Activated T-cell treated with anti-CD3 and anti-CD28 coated beads, Interleukin-2, amount 50 U/mL, for 4 hours (primary cell): ENCODE measurements around the gene HOXB2. TPM values are rescaled to one million over a fixed set of nuclear protein-coding genes. Genes with fewer than 3 reads are reported as not detected.
A peak's percentile ranks its signal among the peaks of the same experiment; 100 is the strongest.

Experiments used
- ATAC-seq, 2 donors: fragments of 200-7000 bp; cut with Tn5 transposase; one replicate each; pipeline ENCODE4 v1.10.0; 2021
- DNase-seq: peaks from one replicate; pipeline ENCODE4 v3.0.0-alpha.2; 2020
- H3K27me3 Mint-ChIP-seq: one replicate; pipeline ENCODE4 v1.8.0; 2021; ENCODE audit warnings: low read depth, mixed read lengths
- H3K36me3 Mint-ChIP-seq: one replicate; pipeline ENCODE4 v1.8.0; 2022; ENCODE audit warnings: mixed read lengths; ENCODE audit not compliant: insufficient read depth
- H3K4me1 Mint-ChIP-seq: one replicate; pipeline ENCODE4 v1.8.0; 2021; ENCODE audit warnings: low read depth, mixed read lengths
- H3K4me3 Mint-ChIP-seq: one replicate; pipeline ENCODE4 v1.8.0; 2021; ENCODE audit warnings: mild to moderate bottlenecking, moderate library complexity, mixed read lengths
- H3K9me3 Mint-ChIP-seq: one replicate; pipeline ENCODE4 v1.8.0; 2021; ENCODE audit warnings: mixed read lengths
- total RNA-seq, 3 donors: library from RNA; stranded (reverse); gene quantifications; one replicate each; pipeline ENCODE4 v1.2.1, GENCODE V29; 2021

Gene HOXB2
- total RNA-seq, 3 donors from 2014 or later, result 12.9 to 21.3 (median 12.9) TPM

DNA sequence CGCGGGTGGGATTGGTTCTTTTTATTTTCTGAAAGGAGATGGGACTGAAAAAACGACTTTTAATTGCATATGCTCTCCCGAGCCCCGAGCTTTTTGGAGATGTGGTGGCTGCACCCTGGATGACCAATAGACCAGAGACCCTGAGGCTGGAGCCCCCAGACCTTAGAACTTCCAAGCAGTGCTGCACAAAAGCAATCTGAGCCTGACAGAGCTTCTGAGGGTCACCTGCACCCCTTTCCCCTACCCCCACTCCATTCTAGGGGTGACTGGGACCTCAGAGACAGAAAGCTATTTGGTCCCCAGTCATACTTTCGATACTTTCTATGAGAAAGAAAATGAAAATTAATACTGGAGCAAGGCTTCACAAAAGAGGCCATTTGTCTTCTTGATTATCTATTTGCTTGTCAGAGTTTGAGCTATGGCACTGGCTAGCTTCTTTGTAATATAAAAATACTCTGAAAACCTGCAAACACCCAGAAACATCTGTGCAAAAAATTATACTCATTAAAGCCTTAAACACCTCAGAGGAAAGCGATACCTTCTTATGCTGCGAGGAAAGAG, 29.7 kb upstream of the HOXB2 start:
- H3K36me3 Mint-ChIP-seq, result no peaks in the 10 kb centered on the region
- no peak for ATAC-seq
- H3K4me3 Mint-ChIP-seq, result no peak overlapping the region
- H3K9me3 Mint-ChIP-seq, result no peaks in the 10 kb centered on the region
- peaks cover 17% of the 10 kb centered on the region for H3K27me3 Mint-ChIP-seq
- peaks cover 28% of the 10 kb centered on the region for H3K4me1 Mint-ChIP-seq
- no peak for DNase-seq

DNA sequence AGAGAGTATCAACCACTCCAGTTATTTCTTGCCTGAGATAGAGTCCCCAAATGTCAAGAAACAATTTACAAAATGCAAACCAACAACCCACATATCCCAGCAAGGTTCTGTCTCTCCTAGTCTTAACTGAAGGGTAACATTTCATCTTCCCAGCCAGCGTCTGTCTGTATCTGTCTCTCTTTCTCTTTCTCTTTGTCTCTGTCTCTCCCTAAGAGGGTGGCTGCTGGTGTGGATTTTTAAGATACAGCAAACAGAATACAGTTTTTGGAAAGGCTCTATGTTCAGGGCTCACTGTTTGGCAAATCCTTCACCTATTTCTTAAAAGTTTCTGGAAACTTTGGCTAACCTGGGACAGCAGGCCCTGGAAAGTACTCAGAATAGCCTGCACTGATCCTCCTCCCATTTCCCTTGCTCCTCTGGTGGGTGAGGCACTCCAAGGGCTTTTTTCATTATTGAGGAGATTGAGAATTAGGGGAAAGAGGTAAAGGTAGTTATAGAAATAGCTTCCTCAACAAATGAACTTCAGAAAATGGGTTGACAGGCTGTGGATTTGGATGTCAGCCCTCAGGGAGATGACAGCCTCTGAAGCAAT, 27.0 kb upstream of the HOXB2 start:
- Mint-ChIP-seq H3K4me3 (no peak overlapping the region), H3K4me1 (peaks cover 14% of the 10 kb centered on the region), H3K36me3 (no peaks in the 10 kb centered on the region), H3K27me3 (peaks cover 10% of the 10 kb centered on the region), H3K9me3 (no peaks in the 10 kb centered on the region)
- no peak for DNase-seq
- no peak for ATAC-seq

DNA sequence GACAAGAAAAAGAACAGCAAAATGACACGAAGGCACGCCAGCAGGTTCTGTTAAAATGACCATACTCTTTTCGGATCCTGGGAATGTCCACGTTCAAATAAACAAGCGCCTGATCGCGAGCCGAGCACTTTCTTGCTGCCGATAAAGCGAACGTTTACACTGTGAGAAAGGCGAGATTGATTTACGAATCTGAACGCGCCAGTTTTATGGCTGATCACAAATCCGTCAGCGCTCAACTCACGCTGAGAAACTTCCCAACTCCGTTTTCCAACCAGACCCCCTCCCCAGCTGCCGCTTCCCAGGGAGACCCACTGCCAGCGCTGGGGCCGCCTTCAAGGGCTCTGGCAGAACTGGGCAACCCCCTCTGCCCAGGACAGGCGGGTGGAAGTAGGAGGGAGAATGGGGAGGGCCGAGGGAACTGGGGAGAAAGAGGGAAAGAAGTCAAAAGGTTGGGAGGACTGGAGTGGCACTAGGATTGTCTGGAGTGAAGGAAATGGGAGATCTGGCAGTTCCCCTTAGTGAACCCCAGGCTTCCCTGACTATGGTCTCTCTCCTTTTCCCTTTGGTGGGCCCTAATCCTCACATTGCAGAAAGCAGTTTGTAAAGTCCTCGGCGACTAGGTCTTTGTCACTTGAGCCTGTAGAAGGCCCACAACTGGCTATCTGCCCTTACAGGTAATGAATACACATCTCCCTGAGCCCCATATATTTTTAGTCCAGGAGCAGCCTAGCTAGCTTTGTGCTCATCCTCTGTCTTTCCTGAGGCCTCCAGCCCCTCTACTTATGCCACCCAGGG, 26.3 kb upstream of the HOXB2 start:
- ATAC-seq (no peak), DNase-seq (no peak)
- H3K36me3 Mint-ChIP-seq, result no peaks in the 10 kb centered on the region
- no peaks in the 10 kb centered on the region for H3K9me3 Mint-ChIP-seq
- peaks cover 10% of the 10 kb centered on the region for H3K27me3 Mint-ChIP-seq
- peaks cover 11% of the 10 kb centered on the region for H3K4me1 Mint-ChIP-seq
- H3K4me3 Mint-ChIP-seq, result no peak overlapping the region

DNA sequence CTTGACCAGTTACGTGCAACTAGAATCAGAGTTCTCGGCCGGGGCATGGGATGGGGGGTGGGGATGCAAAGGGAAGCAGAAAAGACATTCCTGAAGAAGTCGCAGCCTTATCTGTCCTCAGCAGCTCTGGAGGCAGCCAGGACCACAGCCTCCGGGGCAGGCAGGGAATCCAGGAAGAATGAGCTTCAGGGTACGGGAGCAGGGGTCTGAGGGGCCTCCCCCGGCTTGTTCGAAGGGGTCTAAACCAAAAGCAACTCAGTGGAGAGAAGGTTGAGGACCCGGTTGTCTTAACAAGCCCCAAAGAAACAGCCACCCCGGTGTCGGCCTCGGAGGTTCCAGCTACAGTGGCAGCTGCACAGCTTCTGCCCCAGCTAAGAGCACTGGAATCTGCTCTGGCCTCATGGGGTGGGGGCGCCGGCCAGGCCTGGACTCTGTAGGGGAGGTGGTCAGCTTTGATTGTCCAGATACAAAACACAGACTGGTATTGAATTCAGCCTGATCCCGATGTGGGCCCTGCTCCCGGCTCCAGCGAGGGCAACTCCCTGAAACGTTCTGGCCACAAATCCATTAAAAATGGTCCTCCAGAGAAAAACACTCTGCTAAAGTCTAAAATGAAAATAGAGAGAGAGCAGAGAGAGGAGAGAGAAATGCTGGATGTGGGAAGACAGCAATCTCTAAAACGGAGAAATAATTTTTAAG, 25.6 kb upstream of the HOXB2 start:
- ATAC-seq (no peak), DNase-seq (no peak)
- no peaks in the 10 kb centered on the region for H3K9me3 Mint-ChIP-seq
- H3K27me3 Mint-ChIP-seq, result peaks cover 10% of the 10 kb centered on the region
- H3K36me3 Mint-ChIP-seq, result no peaks in the 10 kb centered on the region
- no peak overlapping the region for H3K4me3 Mint-ChIP-seq
- peaks cover 7% of the 10 kb centered on the region for H3K4me1 Mint-ChIP-seq

DNA sequence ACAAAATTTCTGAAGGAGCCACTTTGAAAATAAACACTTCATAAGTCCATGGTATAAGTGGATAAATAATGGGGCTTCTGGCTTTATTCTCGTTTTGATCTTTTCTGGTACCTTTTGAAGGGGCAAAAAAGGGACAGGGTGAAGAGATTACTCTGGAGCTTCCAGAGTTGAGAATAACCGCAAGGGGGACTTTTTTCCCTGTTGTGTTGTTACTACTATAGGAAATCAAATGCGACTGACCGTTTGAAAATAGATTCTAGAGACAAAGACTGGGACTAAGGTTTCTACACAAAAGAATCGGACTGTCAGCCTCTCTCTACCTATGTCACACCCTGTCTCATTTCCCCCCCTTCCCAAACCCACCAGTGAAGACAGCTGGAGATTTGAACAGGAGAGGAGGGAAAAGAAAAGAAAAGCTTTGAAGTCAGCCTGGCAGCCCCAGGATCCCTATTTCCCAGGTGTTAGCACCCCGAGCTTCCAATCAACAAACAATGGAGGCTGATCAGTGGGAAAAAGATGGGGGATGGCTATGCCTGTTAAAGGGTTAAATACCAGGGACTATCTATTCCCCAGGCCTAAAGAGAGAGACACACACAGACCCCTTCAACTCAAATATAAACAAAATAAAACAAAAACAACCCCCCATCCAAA, 24.9 kb upstream of the HOXB2 start:
- no peak for DNase-seq
- Mint-ChIP-seq H3K4me1 (peaks cover 6% of the 10 kb centered on the region), H3K4me3 (no peak overlapping the region), H3K36me3 (no peaks in the 10 kb centered on the region), H3K27me3 (peaks cover 11% of the 10 kb centered on the region), H3K9me3 (no peaks in the 10 kb centered on the region)
- ATAC-seq, result no peak

DNA sequence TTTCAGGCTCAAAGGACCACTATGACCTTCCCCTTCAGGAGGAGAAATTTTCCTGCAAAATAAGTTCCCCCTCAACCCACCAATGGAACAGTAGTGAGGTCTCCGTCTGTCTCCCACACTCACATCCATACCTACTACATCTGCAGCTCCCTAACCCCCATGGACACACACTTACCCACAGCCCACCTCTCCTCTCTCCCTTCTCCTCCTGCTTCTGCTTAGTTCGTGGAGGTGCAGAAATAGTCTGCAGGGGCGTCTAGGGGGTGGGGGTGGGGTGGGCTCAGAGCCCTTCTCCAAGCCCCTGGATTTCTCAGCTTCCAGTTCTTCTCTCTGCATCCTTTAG, 24.3 kb upstream of the HOXB2 start:
- ATAC-seq (no peak), DNase-seq (no peak)
- no peaks in the 10 kb centered on the region for H3K9me3 Mint-ChIP-seq
- peaks cover 7% of the 10 kb centered on the region for H3K4me1 Mint-ChIP-seq
- no peak overlapping the region for H3K4me3 Mint-ChIP-seq
- no peaks in the 10 kb centered on the region for H3K36me3 Mint-ChIP-seq
- peaks cover 11% of the 10 kb centered on the region for H3K27me3 Mint-ChIP-seq

DNA sequence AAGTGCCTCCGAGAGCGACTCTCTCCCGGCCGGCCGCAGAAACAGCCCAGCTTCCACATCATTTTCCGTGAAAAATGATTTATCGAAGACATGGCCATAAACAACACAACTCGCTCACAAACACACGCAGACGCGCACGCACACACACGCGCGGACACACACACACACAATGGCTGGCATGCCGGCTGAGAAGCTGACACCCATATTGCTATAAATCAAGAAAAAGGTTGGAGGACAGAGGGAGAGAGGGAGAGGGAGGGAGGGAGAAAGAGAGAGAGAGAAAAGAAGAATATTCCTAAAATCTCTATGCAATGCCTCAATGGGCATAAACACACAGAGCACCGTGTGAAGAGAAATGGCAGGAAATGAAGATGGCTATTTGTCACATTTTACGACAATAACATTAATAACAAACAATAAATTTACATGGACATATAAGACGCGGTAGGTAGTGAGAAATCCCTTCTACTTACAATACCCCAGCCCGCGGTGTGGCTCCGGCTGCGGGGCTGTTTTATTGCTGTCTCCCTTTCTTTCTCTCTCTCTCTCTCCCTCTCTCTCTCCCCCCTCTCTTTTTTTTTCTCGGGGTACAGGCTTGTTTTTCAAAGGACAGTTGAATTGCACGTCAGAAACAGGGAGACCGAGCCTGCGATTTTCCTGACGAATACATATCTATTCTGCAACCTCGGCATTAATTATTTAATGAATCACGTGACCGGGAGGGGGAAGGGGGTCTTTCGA, 23.8 kb upstream of the HOXB2 start:
- ATAC-seq (no peak), DNase-seq (no peak)
- H3K4me1 Mint-ChIP-seq, result peaks cover 7% of the 10 kb centered on the region
- peaks cover 10% of the 10 kb centered on the region for H3K27me3 Mint-ChIP-seq
- peak overlapping the region; percentile 19 for H3K4me3 Mint-ChIP-seq
- H3K9me3 Mint-ChIP-seq, result no peaks in the 10 kb centered on the region
- H3K36me3 Mint-ChIP-seq, result no peaks in the 10 kb centered on the region

DNA sequence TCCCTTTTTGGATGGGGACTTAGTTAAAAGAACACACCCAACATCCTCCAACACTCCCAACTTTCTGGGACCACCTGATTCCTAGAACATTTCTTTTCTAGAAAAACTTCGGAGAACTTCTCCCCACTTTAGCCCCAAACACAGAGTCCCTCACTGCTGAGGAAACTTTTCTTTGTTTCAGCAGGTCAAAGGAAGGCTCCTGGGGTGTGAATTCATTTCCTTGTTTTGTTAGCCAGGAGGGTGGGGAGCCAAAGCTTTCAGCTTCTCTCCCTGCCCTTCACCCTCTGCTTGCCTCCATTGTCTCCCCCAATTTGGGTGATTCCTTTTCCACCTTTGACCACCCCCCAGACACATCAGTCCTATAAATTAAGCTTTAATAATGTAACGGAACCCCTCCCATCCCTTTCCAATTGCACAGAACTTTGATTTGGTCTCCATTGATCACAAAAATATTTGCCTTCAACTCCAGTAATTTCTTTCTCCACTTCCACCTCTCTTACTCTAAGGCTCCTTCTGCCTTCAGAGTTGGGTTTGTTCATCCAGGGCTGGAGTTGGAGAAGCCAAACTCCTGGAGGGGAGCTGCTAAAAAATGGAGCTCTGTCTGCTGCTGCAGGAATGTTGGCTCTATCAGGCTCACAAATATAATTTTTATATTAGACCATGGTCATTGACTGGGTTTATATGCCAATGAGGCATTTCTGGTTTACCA, 22.9 kb upstream of the HOXB2 start:
- ATAC-seq, result no peak
- Mint-ChIP-seq H3K27me3 (peaks cover 11% of the 10 kb centered on the region), H3K9me3 (no peaks in the 10 kb centered on the region), H3K4me1 (peaks cover 7% of the 10 kb centered on the region), H3K36me3 (no peaks in the 10 kb centered on the region), H3K4me3 (no peak overlapping the region)
- DNase-seq, result no peak

DNA sequence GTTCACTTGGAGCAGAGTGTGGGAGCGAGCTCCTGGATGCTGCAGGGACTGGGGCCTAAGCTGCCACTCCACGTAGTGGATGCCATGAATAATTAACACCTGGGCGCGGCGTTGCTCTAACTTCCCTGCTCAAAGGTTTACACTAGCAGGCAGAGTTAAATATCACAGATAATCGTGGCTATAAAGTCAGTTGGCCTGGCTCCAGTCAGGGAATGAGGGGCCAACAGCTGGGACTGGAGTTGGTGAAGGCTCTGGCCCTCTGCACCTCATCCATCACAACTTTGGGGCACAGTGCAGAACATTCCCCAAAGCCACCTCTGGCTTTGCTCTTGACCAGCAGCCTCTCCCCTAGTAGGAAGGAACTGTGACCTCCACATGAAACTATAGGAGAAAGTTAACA, 22.3 kb upstream of the HOXB2 start:
- no peak overlapping the region for H3K4me3 Mint-ChIP-seq
- peaks cover 7% of the 10 kb centered on the region for H3K4me1 Mint-ChIP-seq
- peaks cover 11% of the 10 kb centered on the region for H3K27me3 Mint-ChIP-seq
- H3K36me3 Mint-ChIP-seq, result no peaks in the 10 kb centered on the region
- ATAC-seq, result no peak
- H3K9me3 Mint-ChIP-seq, result no peaks in the 10 kb centered on the region
- no peak for DNase-seq

DNA sequence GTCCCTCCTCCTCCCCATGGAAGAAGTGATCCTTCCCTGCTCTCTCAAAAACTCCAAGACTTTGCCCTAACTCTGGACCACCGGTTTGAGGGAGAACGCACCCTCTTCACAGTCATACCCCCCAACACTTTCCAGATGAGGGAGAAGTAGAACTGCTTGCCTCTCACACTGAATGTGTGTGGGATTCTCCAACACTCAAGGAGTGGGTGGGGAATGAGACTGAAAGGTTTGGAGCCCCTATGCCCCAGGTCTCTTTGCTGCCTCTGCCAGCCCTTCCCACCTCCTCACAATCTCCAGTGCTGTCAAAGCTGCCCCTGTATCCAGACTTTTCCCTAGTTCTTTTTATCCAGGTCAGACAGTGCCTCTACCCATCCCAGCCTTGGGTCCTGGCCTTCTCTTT, 21.8 kb upstream of the HOXB2 start:
- Mint-ChIP-seq H3K36me3 (no peaks in the 10 kb centered on the region), H3K9me3 (no peaks in the 10 kb centered on the region)
- ATAC-seq, result no peak

DNA sequence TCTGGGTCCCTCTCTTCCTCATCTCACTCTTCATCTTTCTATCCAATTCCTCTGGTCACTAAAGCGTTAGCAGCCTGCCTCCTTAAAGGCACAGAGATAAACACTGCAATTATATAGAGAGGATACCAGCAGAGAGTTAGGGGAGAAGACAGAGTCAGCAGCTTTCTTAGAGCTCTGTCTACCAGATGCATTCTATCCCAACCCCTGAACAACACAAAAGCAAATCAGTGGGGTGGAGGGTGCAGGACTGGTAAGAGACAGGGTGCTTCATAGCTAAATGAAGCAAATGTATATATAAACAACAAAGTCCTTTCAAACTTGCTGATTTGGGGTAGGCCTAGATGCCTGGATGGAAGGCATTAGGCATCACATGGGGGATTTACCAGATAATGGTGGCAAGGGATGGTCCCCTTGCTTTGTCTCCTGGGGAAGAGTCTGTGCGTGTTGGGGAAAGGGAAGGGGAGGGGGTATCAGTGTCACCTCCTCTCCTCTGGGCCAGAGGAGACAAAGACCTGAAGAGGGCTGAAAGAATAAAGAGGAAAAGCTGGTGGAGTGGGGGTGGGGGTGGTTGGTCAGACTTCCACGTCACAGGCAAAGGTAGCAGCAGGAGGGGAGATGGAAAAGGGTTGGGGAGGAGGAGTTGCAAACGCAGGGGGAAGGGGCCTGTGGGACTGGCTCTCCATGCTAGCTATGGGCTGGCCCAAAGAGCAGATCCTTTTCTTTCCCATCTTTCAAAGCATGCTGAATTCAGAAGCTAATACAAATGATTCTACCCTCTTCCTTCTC, 21.2 kb upstream of the HOXB2 start:
- H3K4me3 Mint-ChIP-seq, result no peak overlapping the region
- no peaks in the 10 kb centered on the region for H3K9me3 Mint-ChIP-seq
- DNase-seq (no peak), ATAC-seq (no peak)
- peaks cover 10% of the 10 kb centered on the region for H3K4me1 Mint-ChIP-seq
- peaks cover 11% of the 10 kb centered on the region for H3K27me3 Mint-ChIP-seq
- H3K36me3 Mint-ChIP-seq, result no peaks in the 10 kb centered on the region

More for the DNA sequence above, 21.8 kb upstream of the HOXB2 start:
- H3K4me1 Mint-ChIP-seq, result peaks cover 8% of the 10 kb centered on the region
- no peak for DNase-seq
- peaks cover 11% of the 10 kb centered on the region for H3K27me3 Mint-ChIP-seq
- no peak overlapping the region for H3K4me3 Mint-ChIP-seq

DNA sequence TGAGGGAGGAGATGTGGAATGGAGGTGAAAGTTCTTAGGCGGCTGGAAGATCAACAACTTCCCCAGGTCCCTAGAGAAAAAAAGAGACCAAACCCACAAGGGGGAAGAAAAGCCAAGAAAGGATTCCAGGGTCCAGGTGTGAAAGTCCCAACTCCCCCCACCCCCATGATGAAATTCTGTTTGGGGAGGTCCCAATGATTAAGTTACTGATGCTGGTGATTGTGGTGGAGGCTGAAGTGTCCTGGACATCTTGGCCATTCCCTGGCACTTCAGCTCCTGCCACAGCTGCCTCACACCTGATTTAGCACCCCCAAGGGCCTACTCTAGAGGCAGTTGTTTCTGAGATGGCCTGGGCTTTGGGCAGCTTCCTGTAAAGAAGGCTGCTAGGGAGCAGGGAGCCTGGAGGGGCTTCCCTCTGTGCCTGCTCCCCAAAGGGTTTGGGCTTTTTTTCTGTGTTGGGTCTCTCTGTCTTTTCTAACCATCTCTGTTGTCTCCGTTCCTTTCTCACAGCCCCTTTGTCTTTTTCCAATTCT, 20.2 kb upstream of the HOXB2 start:
- Mint-ChIP-seq H3K9me3 (no peaks in the 10 kb centered on the region), H3K4me3 (no peak overlapping the region), H3K27me3 (peaks cover 11% of the 10 kb centered on the region), H3K36me3 (no peaks in the 10 kb centered on the region), H3K4me1 (peaks cover 10% of the 10 kb centered on the region)
- no peak for ATAC-seq
- no peak for DNase-seq
